Suprapubic skin (tissue), 3 donors: Measurements from ENCODE around the gene SECISBP2L.

Experiments
- CTCF ChIP-seq, 2 donors: fragments of 200-600 bp in 1 of 2; fragments of 450-650 bp in 1 of 2; sonication (generic) in 1 of 2; IDR thresholded peaks; one replicate each; pipeline ENCODE4 v1.5.1; 2016 to 2019; ENCODE audit warnings: antibody characterized with exemption in 2 of 2, mild to moderate bottlenecking in 1 of 2, moderate library complexity in 1 of 2
- POLR2AphosphoS5 ChIP-seq, 3 donors: sonication (generic); formaldehyde crosslinking; IDR thresholded peaks; one replicate each; pipeline ENCODE4 v1.6.1; 2017; ENCODE audit warnings: antibody characterized with exemption in 3 of 3

GRCh38 chr15:48984811-48985352, 61.4 kb downstream of the SECISBP2L start:
- no peak for TF ChIP-seq POLR2AphosphoS5 (IDR thresholded peaks at IDR 0.05)
- no peak for TF ChIP-seq CTCF (IDR thresholded peaks at IDR 0.05)
